ENCODE data around the gene CAMTA1.

Gene CAMTA1

DNA sequence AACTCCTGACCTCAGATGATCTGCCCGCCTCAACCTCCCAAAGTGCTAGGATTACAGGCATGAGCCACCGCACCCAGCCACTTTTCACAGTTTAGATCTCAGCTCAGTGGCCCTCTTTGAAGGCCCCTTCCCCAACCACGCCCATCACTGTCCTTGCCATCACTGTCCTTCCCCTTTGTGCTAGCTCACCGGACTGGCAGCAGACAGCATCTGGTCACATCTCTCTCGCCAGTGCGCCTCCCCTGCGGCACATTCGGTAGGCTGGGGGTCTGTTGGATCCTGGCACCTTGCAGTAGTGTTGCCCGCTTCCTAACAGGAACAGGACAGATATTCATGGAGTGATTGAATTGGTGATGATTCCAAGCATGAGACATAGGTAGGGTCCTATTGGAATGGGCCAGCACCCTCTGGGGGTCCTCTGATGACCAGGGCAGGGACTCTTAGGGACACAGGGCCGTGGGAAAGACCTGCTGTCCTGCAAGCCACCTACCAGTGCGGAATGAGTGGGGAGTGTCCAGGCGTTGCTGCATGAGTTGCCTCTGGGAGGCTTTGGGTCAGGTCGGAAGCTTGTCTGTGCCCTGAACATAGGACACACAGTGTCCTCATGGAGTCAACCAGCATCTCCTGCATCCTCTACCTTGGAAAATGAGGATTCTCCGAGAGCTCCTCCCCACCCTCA is 807.0 kb downstream of the CAMTA1 start:
- no peak overlapping the region for H2AK5ac ChIP-seq (ENCODE audit: low read length)
- WGBS (ENCODE audit: extremely low coverage, insufficient coverage, insufficient read length): no CpG with 5 or more reads among the region's 14 CpGs
- no peaks in the 10 kb centered on the region for H3K79me1 ChIP-seq (ENCODE audit: low read length)
- H4K8ac ChIP-seq (ENCODE audit: low read depth, low read length): no peak overlapping the region
- H3K4me3 ChIP-seq (ENCODE audit: low read depth, low read length): no peak overlapping the region
- H2BK5ac ChIP-seq (ENCODE audit: low read depth, low read length, poor library complexity): no peak overlapping the region
- no peaks in the 10 kb centered on the region for H3K36me3 ChIP-seq (ENCODE audit: control insufficient read depth in 1 of 2, insufficient read depth in 2 of 2, low read length in 2 of 2)
- no peak overlapping the region for H3K14ac ChIP-seq (ENCODE audit: low read length)
- no peaks in the 10 kb centered on the region for H3K4me1 ChIP-seq (ENCODE audit: control insufficient read depth in 1 of 2, insufficient read depth in 2 of 2, low read length in 2 of 2)
- DNase-seq: no peak
- H2BK12ac ChIP-seq (ENCODE audit: low read length): no peak overlapping the region
- H3K79me2 ChIP-seq (ENCODE audit: control insufficient read depth, insufficient read depth, low read length, poor library complexity): no peaks in the 10 kb centered on the region
- no peak overlapping the region for H3K18ac ChIP-seq (ENCODE audit: low read length)
- H3K23ac ChIP-seq (ENCODE audit: low read length): no peak overlapping the region
- no peak overlapping the region for H2AFZ ChIP-seq (ENCODE audit: insufficient read depth, low read length, poor library complexity)
- H3K4me2 ChIP-seq (ENCODE audit: low read length): no peak overlapping the region
- H2BK120ac ChIP-seq (ENCODE audit: insufficient read depth, low read length, poor library complexity): no peak overlapping the region
- no peak overlapping the region for H4K12ac ChIP-seq (ENCODE audit: low read depth, low read length)
- no peaks in the 10 kb centered on the region for H3K27me3 ChIP-seq (ENCODE audit: insufficient read depth, low read length)
- H3K9ac ChIP-seq (ENCODE audit: low read length): no peak overlapping the region
- no peak overlapping the region for H3K27ac ChIP-seq (ENCODE audit: low read depth, low read length)
- H4K91ac ChIP-seq (ENCODE audit: low read depth, low read length): no peak overlapping the region
- H3K4ac ChIP-seq (ENCODE audit: low read depth, low read length): no peak overlapping the region
- H3K9me3 ChIP-seq (ENCODE audit: insufficient read depth, low read depth, low read length): no peaks in the 10 kb centered on the region

DNA sequence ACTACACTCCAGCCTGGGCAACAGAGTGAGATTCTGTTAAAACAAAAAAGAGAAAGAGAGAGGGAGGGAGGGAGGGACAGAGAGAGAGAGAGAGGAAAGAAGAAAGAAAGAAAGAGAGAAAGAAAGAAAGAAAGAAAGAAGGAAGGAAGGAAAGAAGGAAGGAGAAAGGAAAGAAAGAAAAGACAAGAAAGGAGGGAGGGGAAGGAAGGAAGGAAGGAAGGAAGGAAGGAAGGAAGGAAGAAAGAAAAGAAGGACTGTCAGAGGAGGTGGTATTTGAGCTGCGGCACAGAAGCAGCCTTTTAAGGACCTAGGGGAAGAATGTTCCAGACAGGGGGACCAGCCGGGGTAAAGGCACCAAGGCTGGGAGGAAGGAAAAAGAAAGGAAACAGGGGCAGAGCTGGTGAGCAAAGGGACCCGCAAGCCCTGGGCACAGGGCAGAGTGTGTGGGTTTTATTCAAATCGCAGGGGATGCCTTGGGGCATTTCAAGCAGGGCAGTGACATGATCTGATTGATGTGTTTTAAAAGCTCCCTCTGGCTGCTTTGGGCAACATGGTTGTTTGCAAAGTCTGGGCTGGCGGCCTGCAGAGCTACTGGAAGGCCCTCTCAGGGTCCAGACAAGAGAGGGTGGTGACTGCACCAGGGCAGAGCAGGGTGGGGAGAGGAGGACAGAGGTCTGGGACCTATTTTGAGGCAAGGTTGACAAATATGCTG is 808.9 kb downstream of the CAMTA1 start:
- Histone ChIP-seq H2AFZ (ENCODE audit: insufficient read depth, low read length, poor library complexity) (no peak overlapping the region), H2BK12ac (ENCODE audit: low read length) (no peak overlapping the region), H2AK5ac (ENCODE audit: low read length) (no peak overlapping the region), H3K14ac (ENCODE audit: low read length) (no peak overlapping the region), H3K9me3 (ENCODE audit: insufficient read depth, low read depth, low read length) (no peaks in the 10 kb centered on the region), H3K4me2 (ENCODE audit: low read length) (no peak overlapping the region), H4K12ac (ENCODE audit: low read depth, low read length) (no peak overlapping the region), H3K9ac (ENCODE audit: low read length) (no peak overlapping the region), H3K36me3 (ENCODE audit: control insufficient read depth in 1 of 2, insufficient read depth in 2 of 2, low read length in 2 of 2) (no peaks in the 10 kb centered on the region), H3K27ac (ENCODE audit: low read depth, low read length) (no peak overlapping the region), H2BK5ac (ENCODE audit: low read depth, low read length, poor library complexity) (no peak overlapping the region), H4K8ac (ENCODE audit: low read depth, low read length) (no peak overlapping the region), H3K79me2 (ENCODE audit: control insufficient read depth, insufficient read depth, low read length, poor library complexity) (no peaks in the 10 kb centered on the region), H3K27me3 (ENCODE audit: insufficient read depth, low read length) (no peaks in the 10 kb centered on the region), H3K79me1 (ENCODE audit: low read length) (no peaks in the 10 kb centered on the region), H4K91ac (ENCODE audit: low read depth, low read length) (no peak overlapping the region), H3K4ac (ENCODE audit: low read depth, low read length) (no peak overlapping the region), H3K23ac (ENCODE audit: low read length) (no peak overlapping the region), H3K4me3 (ENCODE audit: low read depth, low read length) (no peak overlapping the region), H2BK120ac (ENCODE audit: insufficient read depth, low read length, poor library complexity) (no peak overlapping the region), H3K18ac (ENCODE audit: low read length) (no peak overlapping the region), H3K4me1 (ENCODE audit: control insufficient read depth in 1 of 2, insufficient read depth in 2 of 2, low read length in 2 of 2) (no peaks in the 10 kb centered on the region)
- WGBS (ENCODE audit: extremely low coverage, insufficient coverage, insufficient read length): no CpG with 5 or more reads among the region's 5 CpGs
- no peak for DNase-seq

DNA sequence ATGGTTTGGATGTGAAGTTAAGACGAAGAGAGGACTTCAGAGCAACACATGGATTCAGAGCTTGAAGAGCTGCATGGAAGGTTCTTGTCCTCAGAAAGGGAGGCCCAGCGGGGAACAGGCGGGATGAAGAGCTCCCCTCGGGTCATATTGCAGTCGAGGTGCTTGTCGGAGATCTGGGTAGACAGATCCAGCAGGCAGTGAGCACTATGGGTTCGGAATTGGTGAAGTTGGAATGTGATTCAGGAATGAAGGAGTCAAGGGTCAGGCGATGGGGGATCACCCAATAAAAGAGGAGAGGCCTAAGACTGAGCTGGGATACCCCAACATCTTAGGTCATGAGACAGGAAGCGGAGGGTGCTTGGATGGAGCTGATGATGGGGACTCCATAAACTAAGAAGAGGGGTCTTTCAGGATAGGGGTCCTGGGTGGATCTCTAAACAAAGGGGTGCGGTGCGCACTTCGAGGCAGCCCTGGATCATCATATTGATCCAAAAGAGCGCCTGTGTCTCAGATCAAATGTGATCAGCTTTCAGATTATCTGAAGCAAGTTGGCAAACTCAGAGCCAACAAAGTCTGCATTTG is 809.6 kb downstream of the CAMTA1 start:
- Histone ChIP-seq H4K8ac (ENCODE audit: low read depth, low read length) (no peak overlapping the region), H3K4me3 (ENCODE audit: low read depth, low read length) (no peak overlapping the region), H3K4me1 (ENCODE audit: control insufficient read depth in 1 of 2, insufficient read depth in 2 of 2, low read length in 2 of 2) (no peaks in the 10 kb centered on the region)

GRCh38 chr1:7595336-7595735 is 810.1 kb downstream of the CAMTA1 start:
- H4K91ac ChIP-seq (ENCODE audit: low read depth, low read length): no peak overlapping the region
- no peaks in the 10 kb centered on the region for H3K36me3 ChIP-seq (ENCODE audit: control insufficient read depth in 1 of 2, insufficient read depth in 2 of 2, low read length in 2 of 2)
- no peak overlapping the region for H3K18ac ChIP-seq (ENCODE audit: low read length)
- no peak overlapping the region for H3K27ac ChIP-seq (ENCODE audit: low read depth, low read length)
- no peak for DNase-seq
- H2AK5ac ChIP-seq (ENCODE audit: low read length): no peak overlapping the region
- no CpG with 5 or more reads among the region's 8 CpGs for WGBS (ENCODE audit: extremely low coverage, insufficient coverage, insufficient read length)
- H3K79me1 ChIP-seq (ENCODE audit: low read length): no peaks in the 10 kb centered on the region
- H4K12ac ChIP-seq (ENCODE audit: low read depth, low read length): no peak overlapping the region
- no peak overlapping the region for H2BK12ac ChIP-seq (ENCODE audit: low read length)
- no peak overlapping the region for H2BK5ac ChIP-seq (ENCODE audit: low read depth, low read length, poor library complexity)
- H3K23ac ChIP-seq (ENCODE audit: low read length): no peak overlapping the region
- H3K27me3 ChIP-seq (ENCODE audit: insufficient read depth, low read length): no peaks in the 10 kb centered on the region
- H3K4me3 ChIP-seq (ENCODE audit: low read depth, low read length): no peak overlapping the region
- no peak overlapping the region for H3K4me2 ChIP-seq (ENCODE audit: low read length)
- H4K8ac ChIP-seq (ENCODE audit: low read depth, low read length): no peak overlapping the region
- no peaks in the 10 kb centered on the region for H3K79me2 ChIP-seq (ENCODE audit: control insufficient read depth, insufficient read depth, low read length, poor library complexity)
- H2AFZ ChIP-seq (ENCODE audit: insufficient read depth, low read length, poor library complexity): no peak overlapping the region
- H3K14ac ChIP-seq (ENCODE audit: low read length): no peak overlapping the region
- no peak overlapping the region for H3K4ac ChIP-seq (ENCODE audit: low read depth, low read length)
- H3K9me3 ChIP-seq (ENCODE audit: insufficient read depth, low read depth, low read length): no peaks in the 10 kb centered on the region
- no peak overlapping the region for H2BK120ac ChIP-seq (ENCODE audit: insufficient read depth, low read length, poor library complexity)
- H3K9ac ChIP-seq (ENCODE audit: low read length): no peak overlapping the region
- H3K4me1 ChIP-seq (ENCODE audit: control insufficient read depth in 1 of 2, insufficient read depth in 2 of 2, low read length in 2 of 2): no peaks in the 10 kb centered on the region

More for the DNA sequence above, 809.6 kb downstream of the CAMTA1 start:
- Histone ChIP-seq H2AFZ (ENCODE audit: insufficient read depth, low read length, poor library complexity) (no peak overlapping the region), H3K36me3 (ENCODE audit: control insufficient read depth in 1 of 2, insufficient read depth in 2 of 2, low read length in 2 of 2) (no peaks in the 10 kb centered on the region), H3K9ac (ENCODE audit: low read length) (no peak overlapping the region), H3K18ac (ENCODE audit: low read length) (no peak overlapping the region), H2BK12ac (ENCODE audit: low read length) (no peak overlapping the region), H2BK5ac (ENCODE audit: low read depth, low read length, poor library complexity) (no peak overlapping the region), H3K27ac (ENCODE audit: low read depth, low read length) (no peak overlapping the region), H4K12ac (ENCODE audit: low read depth, low read length) (no peak overlapping the region), H3K4me2 (ENCODE audit: low read length) (no peak overlapping the region), H3K4ac (ENCODE audit: low read depth, low read length) (no peak overlapping the region), H3K14ac (ENCODE audit: low read length) (no peak overlapping the region), H3K9me3 (ENCODE audit: insufficient read depth, low read depth, low read length) (no peaks in the 10 kb centered on the region), H2BK120ac (ENCODE audit: insufficient read depth, low read length, poor library complexity) (no peak overlapping the region), H3K79me2 (ENCODE audit: control insufficient read depth, insufficient read depth, low read length, poor library complexity) (no peaks in the 10 kb centered on the region), H2AK5ac (ENCODE audit: low read length) (no peak overlapping the region), H3K79me1 (ENCODE audit: low read length) (no peaks in the 10 kb centered on the region), H3K27me3 (ENCODE audit: insufficient read depth, low read length) (no peaks in the 10 kb centered on the region), H4K91ac (ENCODE audit: low read depth, low read length) (no peak overlapping the region), H3K23ac (ENCODE audit: low read length) (no peak overlapping the region)
- no CpG with 5 or more reads among the region's 13 CpGs for WGBS (ENCODE audit: extremely low coverage, insufficient coverage, insufficient read length)
- no peak for DNase-seq
